ENCODE results near the gene TIMELESS. TPM values are rescaled to one million over a fixed set of nuclear protein-coding genes. Genes with fewer than 3 reads are reported as not detected.

Gene TIMELESS
- total and polyA plus RNA-seq, 10 of the 15 experiments (the other 5 are each of a cell fraction or from before 2014, with no cell fraction given): 5.8 to 57.8 (median 31.8) TPM

DNA sequence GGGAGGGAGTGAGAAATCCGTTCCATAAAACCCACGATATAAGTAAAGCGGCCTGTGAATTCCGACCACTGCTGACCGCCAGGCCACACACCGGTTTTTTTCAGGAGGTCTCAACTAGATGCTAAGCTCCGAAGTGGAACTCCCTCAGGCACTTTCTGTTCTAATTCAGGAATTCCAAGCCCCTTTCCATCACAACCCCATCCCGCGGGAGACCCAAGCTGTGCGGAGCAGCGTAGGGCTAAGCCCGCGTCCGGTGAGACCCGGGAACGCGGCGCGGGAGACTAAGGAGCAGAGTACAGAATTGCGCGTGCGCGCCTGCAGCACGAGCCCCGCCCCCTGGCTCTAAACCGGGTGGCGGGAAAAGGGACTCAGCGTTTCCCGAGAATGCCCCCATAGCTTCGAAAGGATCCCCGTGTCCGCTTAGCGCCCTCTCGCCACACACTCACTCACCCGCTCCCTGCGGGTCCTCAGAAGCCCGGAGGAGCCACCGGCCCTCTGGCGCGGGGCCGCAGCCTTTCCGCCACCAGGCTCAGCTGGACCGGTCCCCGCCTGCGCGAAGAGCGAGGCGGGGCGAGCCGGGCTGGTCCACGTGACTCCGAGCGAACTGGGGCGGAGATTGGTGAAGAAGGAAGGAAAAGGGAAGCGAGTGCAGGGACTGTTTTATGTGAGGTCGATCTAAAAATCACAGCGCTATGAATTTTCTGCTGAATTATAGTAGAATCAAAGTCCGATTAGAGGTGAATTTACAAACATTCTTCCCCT is at the start of gene TIMELESS (continued):
- TF ChIP-seq IKZF1 (conservative IDR thresholded peaks at IDR 0.05): peak; percentile 83
- TF ChIP-seq RAD51 (IDR thresholded peaks at IDR 0.05): peak; percentile 95
- TF ChIP-seq TCF3 (IDR thresholded peaks at IDR 0.05; ENCODE audit: borderline replicate concordance, insufficient read depth, low read depth, low read length): peak; percentile 36; the same call in 1 of the 2 replicates
- TF ChIP-seq POU2F2 (IDR thresholded peaks at IDR 0.05; ENCODE audit: borderline replicate concordance, low read depth, low read length): peak; percentile 32; the same call in 1 of the 3 replicates
- TF ChIP-seq DPF2 (IDR thresholded peaks at IDR 0.05): 0 out of 2 replicates have a peak, but pooled peaks have one; percentile 17
- TF ChIP-seq, protein P1, sequence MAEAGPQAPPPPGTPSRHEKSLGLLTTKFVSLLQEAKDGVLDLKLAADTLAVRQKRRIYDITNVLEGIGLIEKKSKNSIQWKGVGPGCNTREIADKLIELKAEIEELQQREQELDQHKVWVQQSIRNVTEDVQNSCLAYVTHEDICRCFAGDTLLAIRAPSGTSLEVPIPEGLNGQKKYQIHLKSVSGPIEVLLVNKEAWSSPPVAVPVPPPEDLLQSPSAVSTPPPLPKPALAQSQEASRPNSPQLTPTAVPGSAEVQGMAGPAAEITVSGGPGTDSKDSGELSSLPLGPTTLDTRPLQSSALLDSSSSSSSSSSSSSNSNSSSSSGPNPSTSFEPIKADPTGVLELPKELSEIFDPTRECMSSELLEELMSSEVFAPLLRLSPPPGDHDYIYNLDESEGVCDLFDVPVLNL (IDR thresholded peaks at IDR 0.05; ENCODE audit: low read depth, low read length): peak; percentile 95
- TF ChIP-seq, protein P2, sequence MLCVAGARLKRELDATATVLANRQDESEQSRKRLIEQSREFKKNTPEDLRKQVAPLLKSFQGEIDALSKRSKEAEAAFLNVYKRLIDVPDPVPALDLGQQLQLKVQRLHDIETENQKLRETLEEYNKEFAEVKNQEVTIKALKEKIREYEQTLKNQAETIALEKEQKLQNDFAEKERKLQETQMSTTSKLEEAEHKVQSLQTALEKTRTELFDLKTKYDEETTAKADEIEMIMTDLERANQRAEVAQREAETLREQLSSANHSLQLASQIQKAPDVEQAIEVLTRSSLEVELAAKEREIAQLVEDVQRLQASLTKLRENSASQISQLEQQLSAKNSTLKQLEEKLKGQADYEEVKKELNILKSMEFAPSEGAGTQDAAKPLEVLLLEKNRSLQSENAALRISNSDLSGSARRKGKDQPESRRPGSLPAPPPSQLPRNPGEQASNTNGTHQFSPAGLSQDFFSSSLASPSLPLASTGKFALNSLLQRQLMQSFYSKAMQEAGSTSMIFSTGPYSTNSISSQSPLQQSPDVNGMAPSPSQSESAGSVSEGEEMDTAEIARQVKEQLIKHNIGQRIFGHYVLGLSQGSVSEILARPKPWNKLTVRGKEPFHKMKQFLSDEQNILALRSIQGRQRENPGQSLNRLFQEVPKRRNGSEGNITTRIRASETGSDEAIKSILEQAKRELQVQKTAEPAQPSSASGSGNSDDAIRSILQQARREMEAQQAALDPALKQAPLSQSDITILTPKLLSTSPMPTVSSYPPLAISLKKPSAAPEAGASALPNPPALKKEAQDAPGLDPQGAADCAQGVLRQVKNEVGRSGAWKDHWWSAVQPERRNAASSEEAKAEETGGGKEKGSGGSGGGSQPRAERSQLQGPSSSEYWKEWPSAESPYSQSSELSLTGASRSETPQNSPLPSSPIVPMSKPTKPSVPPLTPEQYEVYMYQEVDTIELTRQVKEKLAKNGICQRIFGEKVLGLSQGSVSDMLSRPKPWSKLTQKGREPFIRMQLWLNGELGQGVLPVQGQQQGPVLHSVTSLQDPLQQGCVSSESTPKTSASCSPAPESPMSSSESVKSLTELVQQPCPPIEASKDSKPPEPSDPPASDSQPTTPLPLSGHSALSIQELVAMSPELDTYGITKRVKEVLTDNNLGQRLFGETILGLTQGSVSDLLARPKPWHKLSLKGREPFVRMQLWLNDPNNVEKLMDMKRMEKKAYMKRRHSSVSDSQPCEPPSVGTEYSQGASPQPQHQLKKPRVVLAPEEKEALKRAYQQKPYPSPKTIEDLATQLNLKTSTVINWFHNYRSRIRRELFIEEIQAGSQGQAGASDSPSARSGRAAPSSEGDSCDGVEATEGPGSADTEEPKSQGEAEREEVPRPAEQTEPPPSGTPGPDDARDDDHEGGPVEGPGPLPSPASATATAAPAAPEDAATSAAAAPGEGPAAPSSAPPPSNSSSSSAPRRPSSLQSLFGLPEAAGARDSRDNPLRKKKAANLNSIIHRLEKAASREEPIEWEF (IDR thresholded peaks at IDR 0.05; ENCODE audit: insufficient replicate concordance, low read depth, low read length): no peak
- peak; percentile 59 for TF ChIP-seq SMAD1 (IDR thresholded peaks at IDR 0.05; ENCODE audit: low read depth, partially characterized antibody)
- TF ChIP-seq, protein P3, sequence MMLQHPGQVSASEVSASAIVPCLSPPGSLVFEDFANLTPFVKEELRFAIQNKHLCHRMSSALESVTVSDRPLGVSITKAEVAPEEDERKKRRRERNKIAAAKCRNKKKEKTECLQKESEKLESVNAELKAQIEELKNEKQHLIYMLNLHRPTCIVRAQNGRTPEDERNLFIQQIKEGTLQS (IDR thresholded peaks at IDR 0.05; ENCODE audit: borderline replicate concordance, extremely low read depth, low read depth, low read length): peak; percentile 63; the same call in 1 of the 2 replicates
- TF ChIP-seq CBX5 (IDR thresholded peaks at IDR 0.05; ENCODE audit: low read depth): 0 out of 2 replicates have a peak, but pooled peaks have one; percentile 69
- peak; percentile 77; the same call in 1 of the 2 replicates for TF ChIP-seq STAT1 (conservative IDR thresholded peaks at IDR 0.05)
- 0 out of 2 replicates have a peak, but pooled peaks have one; percentile 62 for TF ChIP-seq ASH2L (IDR thresholded peaks at IDR 0.05; ENCODE audit: borderline replicate concordance, low read depth)
- no peak for TF ChIP-seq TARDBP (IDR thresholded peaks at IDR 0.05; ENCODE audit: borderline replicate concordance)
- 0 out of 2 replicates have a peak, but pooled peaks have one; percentile 34 for TF ChIP-seq PAX5 (IDR thresholded peaks at IDR 0.05; ENCODE audit: borderline replicate concordance, low read depth, low read length)
- no peak for TF ChIP-seq JUND (IDR thresholded peaks at IDR 0.05; ENCODE audit: low read depth, low read length)
- 0 out of 2 replicates have a peak, but pooled peaks have one; percentile 50 for TF ChIP-seq HDGF (IDR thresholded peaks at IDR 0.05)
- peak; percentile 31 for TF ChIP-seq SP1 (IDR thresholded peaks at IDR 0.05; ENCODE audit: low read depth, low read length)
- TF ChIP-seq GATAD2B (conservative IDR thresholded peaks at IDR 0.05; ENCODE audit: low read depth): no peak; the same call in 1 of the 2 replicates
- TF ChIP-seq RB1 (IDR thresholded peaks at IDR 0.05; ENCODE audit: borderline replicate concordance): peak; percentile 100
- TF ChIP-seq GABPA (IDR thresholded peaks at IDR 0.05; ENCODE audit: low read depth): no peak
- TF ChIP-seq TAF1 (IDR thresholded peaks at IDR 0.05; ENCODE audit: borderline replicate concordance, low read depth, low read length): peak; percentile 73
- TF ChIP-seq BHLHE40 (IDR thresholded peaks at IDR 0.05; ENCODE audit: borderline replicate concordance in 1 of 2, low read depth in 2 of 2, low read length in 1 of 2): peak; percentile 70 to 81; a peak in 3 of 4 replicates
- no peak for TF ChIP-seq IRF4 (IDR thresholded peaks at IDR 0.05; ENCODE audit: low read depth, low read length)
- no peak for TF ChIP-seq SIX5 (IDR thresholded peaks at IDR 0.05; ENCODE audit: low read depth, low read length, severe bottlenecking)

Measured in GM12878 (cell line).